Activated naive CD4-positive, alpha-beta T cell treated with anti-CD3 and anti-CD28 coated beads for 36 hours (primary cell): ENCODE results near the gene LMF1. TPM values are rescaled to one million over a fixed set of nuclear protein-coding genes. Genes with fewer than 3 reads are reported as not detected.
A peak's percentile ranks its signal among the peaks of the same experiment; 100 is the strongest.

Experiments used
- CTCF ChIA-PET: fragments of 350-600 bp; sonication (Branson Sonifier 250); formaldehyde crosslinking; loops from one replicate; lab custom pipeline; 2021; ENCODE audit warnings: antibody characterized with exemption; lab: Charles Lee
- DNase-seq: peaks from one replicate; pipeline ENCODE4 v3.0.0-alpha.2; 2020
- H3K27ac Mint-ChIP-seq: one replicate; pipeline ENCODE4 v1.8.0; 2021; ENCODE audit warnings: mild to moderate bottlenecking, mixed read lengths
- H3K27me3 Mint-ChIP-seq: one replicate; pipeline ENCODE4 v1.8.0; 2021; ENCODE audit warnings: low read depth, mixed read lengths
- H3K36me3 Mint-ChIP-seq: one replicate; pipeline ENCODE4 v1.8.0; 2021; ENCODE audit warnings: low read depth, mixed read lengths
- H3K4me1 Mint-ChIP-seq: one replicate; pipeline ENCODE4 v1.8.0; 2021; ENCODE audit warnings: low read depth, mixed read lengths
- H3K4me3 Mint-ChIP-seq: one replicate; pipeline ENCODE4 v1.8.0; 2021; ENCODE audit warnings: mild to moderate bottlenecking, moderate library complexity, mixed read lengths
- H3K9me3 Mint-ChIP-seq: one replicate; pipeline ENCODE4 v1.8.0; 2021; ENCODE audit warnings: mixed read lengths
- intact Hi-C: fragments of 100-400 bp; cut with micrococcal nuclease; formaldehyde crosslinking; loops from one replicate; pipeline ENCODE4 v1.15.1; 2023
- total RNA-seq, 2 experiments: library from RNA; stranded (reverse); gene quantifications; one replicate each; pipeline ENCODE4 v1.2.3, GENCODE V29; 2021

The LMF1 gene
- total RNA-seq, 2 experiments from 2014 or later, result 11.5 to 12.3 TPM

GRCh38 chr16:979859-980594, 9.2 kb upstream of the LMF1 start:
- intact Hi-C loops, result loop anchor here (2.0 to 10.0 kb wide), 2 partner anchors 25 to 175 kb away; partner anchors contain the start of gene GNG13
- DNase-seq, result no peak
- Mint-ChIP-seq H3K9me3 (no peaks in the 10 kb centered on the region), H3K4me3 (no peak overlapping the region), H3K27ac (no peak overlapping the region), H3K27me3 (peaks cover 3% of the 10 kb centered on the region), H3K4me1 (peaks cover 19% of the 10 kb centered on the region), H3K36me3 (no peaks in the 10 kb centered on the region)
- CTCF ChIA-PET, result no interaction called here

DNA sequence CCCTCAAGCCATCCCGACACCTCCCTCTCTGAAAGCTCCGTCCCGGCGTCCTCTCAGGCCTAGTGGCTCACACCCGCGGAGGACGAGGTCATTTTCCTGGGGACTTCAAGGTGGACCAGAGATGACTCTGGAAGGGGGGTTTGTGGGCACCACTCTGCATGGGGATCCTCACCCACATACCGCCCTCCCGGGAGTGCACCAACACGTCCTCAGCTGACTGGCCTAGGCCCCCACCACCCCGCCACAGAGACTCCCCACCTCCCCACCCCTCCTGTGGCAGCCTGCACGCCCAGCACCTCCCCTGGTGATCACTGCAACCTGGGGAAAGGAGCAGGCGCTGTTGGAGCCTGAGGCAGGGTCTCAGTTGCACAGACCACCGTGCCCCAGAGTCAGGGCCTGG, 8.4 kb upstream of the LMF1 start:
- CTCF ChIA-PET, result interaction anchor here (1.3 kb wide), 1 partner anchor 15 kb away, joined by 3 read pairs; no protein-coding TSS in a partner anchor
- DNase-seq, result no peak

DNA sequence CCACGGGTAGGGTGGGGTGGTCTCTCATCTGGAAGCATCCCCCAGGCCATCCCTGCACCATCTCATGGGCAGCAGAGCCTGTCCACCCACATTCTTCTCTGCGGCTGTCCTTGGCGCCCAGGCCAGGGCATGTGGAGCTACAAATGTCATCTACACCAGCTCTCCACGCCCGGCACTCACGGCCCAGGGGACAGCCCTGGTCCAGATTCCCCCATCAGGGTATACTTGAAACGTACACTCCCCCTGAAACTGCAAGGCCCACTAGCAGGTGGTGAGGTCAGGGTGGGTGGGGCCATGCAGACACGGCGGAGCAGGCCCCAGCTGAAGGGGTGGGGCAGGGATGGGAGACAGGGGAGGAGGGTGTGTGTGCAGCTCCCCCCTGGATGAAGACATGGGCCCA, 7.6 kb upstream of the LMF1 start:
- peaks cover 3% of the 10 kb centered on the region for H3K27me3 Mint-ChIP-seq
- peaks cover 19% of the 10 kb centered on the region for H3K4me1 Mint-ChIP-seq
- no peak overlapping the region for H3K4me3 Mint-ChIP-seq
- H3K27ac Mint-ChIP-seq, result no peak overlapping the region
- no peak for DNase-seq
- intact Hi-C loops, result loop anchor here (10.0 kb wide), 1 partner anchor 174 kb away; the partner anchor contains the start of gene GNG13
- no peaks in the 10 kb centered on the region for H3K9me3 Mint-ChIP-seq
- no peaks in the 10 kb centered on the region for H3K36me3 Mint-ChIP-seq
- CTCF ChIA-PET, result interaction anchor here (1.3 kb wide), 1 partner anchor 15 kb away, joined by 3 read pairs; no protein-coding TSS in a partner anchor

More for the DNA sequence above, 8.4 kb upstream of the LMF1 start:
- peaks cover 19% of the 10 kb centered on the region for H3K4me1 Mint-ChIP-seq
- no peaks in the 10 kb centered on the region for H3K9me3 Mint-ChIP-seq
- H3K4me3 Mint-ChIP-seq, result no peak overlapping the region
- peaks cover 3% of the 10 kb centered on the region for H3K27me3 Mint-ChIP-seq
- H3K27ac Mint-ChIP-seq, result no peak overlapping the region
- intact Hi-C loops, result loop anchor here (10.0 kb wide), 1 partner anchor 174 kb away; the partner anchor contains the start of gene GNG13
- no peaks in the 10 kb centered on the region for H3K36me3 Mint-ChIP-seq

GRCh38 chr16:977896-978295, 7.1 kb upstream of the LMF1 start:
- CTCF ChIA-PET, result interaction anchor here (1.3 kb wide), 1 partner anchor 14 kb away, joined by 3 read pairs; no protein-coding TSS in a partner anchor
- DNase-seq, result no peak
- peaks cover 3% of the 10 kb centered on the region for H3K27me3 Mint-ChIP-seq
- H3K36me3 Mint-ChIP-seq, result no peaks in the 10 kb centered on the region
- H3K4me3 Mint-ChIP-seq, result no peak overlapping the region
- no peaks in the 10 kb centered on the region for H3K9me3 Mint-ChIP-seq
- intact Hi-C loops, result loop anchor here (10.0 kb wide), 1 partner anchor 173 kb away; the partner anchor contains the start of gene GNG13
- H3K4me1 Mint-ChIP-seq, result peaks cover 18% of the 10 kb centered on the region
- no peak overlapping the region for H3K27ac Mint-ChIP-seq

- CTCF ChIA-PET, result no interaction called here
- intact Hi-C loops, result loop anchor here (10.0 kb wide), 1 partner anchor 172 kb away; the partner anchor contains the start of gene GNG13
- Mint-ChIP-seq H3K36me3 (no peaks in the 10 kb centered on the region), H3K9me3 (no peaks in the 10 kb centered on the region), H3K4me3 (no peak overlapping the region), H3K27ac (no peak overlapping the region), H3K4me1 (peaks cover 15% of the 10 kb centered on the region), H3K27me3 (no peaks in the 10 kb centered on the region)
- DNase-seq, result no peak
Measured at GRCh38 chr16:977081-977701, 6.4 kb upstream of the LMF1 start.

- CTCF ChIA-PET, result no interaction called here
- Mint-ChIP-seq H3K4me1 (peaks cover 18% of the 10 kb centered on the region), H3K36me3 (no peaks in the 10 kb centered on the region), H3K9me3 (no peaks in the 10 kb centered on the region), H3K4me3 (no peak overlapping the region), H3K27me3 (no peaks in the 10 kb centered on the region), H3K27ac (peak overlapping the region; percentile 46)
- DNase-seq, result peak; percentile 72
- intact Hi-C loops, result loop anchor here (10.0 kb wide), 1 partner anchor 172 kb away; the partner anchor contains the start of gene GNG13
Measured at GRCh38 chr16:976389-976931, 5.7 kb upstream of the LMF1 start.

DNA sequence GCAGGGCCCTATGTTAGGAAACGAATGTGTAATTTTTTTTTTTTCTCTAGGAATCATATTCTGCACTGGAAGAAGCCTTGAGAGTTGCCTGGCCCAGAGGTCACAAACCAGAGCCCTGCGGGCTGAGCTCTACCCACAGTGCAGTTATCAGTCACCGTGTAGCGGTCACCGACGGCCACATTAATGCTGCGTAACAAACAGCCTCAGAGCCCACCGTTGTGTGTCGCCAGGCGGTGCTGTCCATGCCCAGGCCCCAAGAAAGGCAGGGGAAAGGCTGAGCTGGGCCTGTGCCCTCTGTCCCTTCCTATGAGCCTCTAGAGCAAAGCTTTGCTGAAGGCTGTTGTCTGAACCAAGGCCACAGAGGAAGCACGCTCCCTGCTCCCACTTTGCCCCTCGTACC, 4.5 kb upstream of the LMF1 start:
- Mint-ChIP-seq H3K4me3 (no peak overlapping the region), H3K27me3 (no peaks in the 10 kb centered on the region), H3K9me3 (no peaks in the 10 kb centered on the region), H3K36me3 (no peaks in the 10 kb centered on the region), H3K4me1 (peaks cover 18% of the 10 kb centered on the region), H3K27ac (no peak overlapping the region)
- no peak for DNase-seq
- CTCF ChIA-PET, result no interaction called here
- intact Hi-C loops, result loop anchor here (10.0 kb wide), 1 partner anchor 170 kb away; the partner anchor contains the start of gene GNG13

DNA sequence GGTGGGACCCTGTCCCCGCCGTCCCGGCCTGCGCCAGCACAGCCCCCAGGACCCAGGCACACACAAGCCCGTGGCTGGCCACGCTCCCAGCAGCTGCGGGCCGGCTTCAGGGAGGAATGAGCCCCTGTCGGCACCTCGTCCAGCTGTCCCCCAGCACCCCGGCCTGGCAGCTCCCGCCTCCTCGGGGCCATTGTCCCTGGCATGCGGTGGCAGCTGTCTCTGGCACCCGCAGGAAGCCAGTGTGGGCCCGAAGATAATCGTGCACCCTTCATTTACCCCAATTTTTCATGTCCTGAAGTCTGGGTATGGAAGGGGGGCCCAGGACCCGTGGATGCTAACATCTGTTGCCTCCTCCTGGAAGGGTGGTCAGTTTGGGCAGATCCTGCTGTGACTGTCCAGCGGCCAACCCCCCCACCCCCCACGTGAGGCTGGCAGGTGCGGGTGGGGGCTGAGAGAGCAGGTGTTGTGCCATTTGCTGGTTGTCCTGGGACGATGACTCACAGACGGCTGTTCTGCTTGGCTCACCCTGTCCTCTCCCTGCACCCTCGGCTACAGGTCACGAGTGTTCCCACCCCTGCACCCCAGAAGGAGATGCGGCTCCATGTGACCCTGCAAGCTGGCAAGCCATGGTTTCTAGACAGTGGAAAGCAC, 4.0 kb upstream of the LMF1 start:
- no peak overlapping the region for H3K4me3 Mint-ChIP-seq
- H3K4me1 Mint-ChIP-seq, result peaks cover 20% of the 10 kb centered on the region
- H3K27ac Mint-ChIP-seq, result no peak overlapping the region
- CTCF ChIA-PET, result interaction anchor here (0.6 kb wide), 1 partner anchor 83 kb away, joined by 3 read pairs; no protein-coding TSS in a partner anchor
- H3K9me3 Mint-ChIP-seq, result no peaks in the 10 kb centered on the region
- H3K27me3 Mint-ChIP-seq, result no peaks in the 10 kb centered on the region
- no peaks in the 10 kb centered on the region for H3K36me3 Mint-ChIP-seq
- no peak for DNase-seq
- intact Hi-C loops, result loop anchor here (10.0 kb wide), 1 partner anchor 170 kb away; the partner anchor contains the start of gene GNG13

GRCh38 chr16:974001-974601, 3.3 kb upstream of the LMF1 start:
- no peaks in the 10 kb centered on the region for H3K27me3 Mint-ChIP-seq
- intact Hi-C loops, result loop anchor here (10.0 kb wide), 1 partner anchor 169 kb away; the partner anchor contains the start of gene GNG13
- peaks cover 25% of the 10 kb centered on the region for H3K4me1 Mint-ChIP-seq
- H3K4me3 Mint-ChIP-seq, result no peak overlapping the region
- H3K36me3 Mint-ChIP-seq, result no peaks in the 10 kb centered on the region
- H3K27ac Mint-ChIP-seq, result no peak overlapping the region
- H3K9me3 Mint-ChIP-seq, result no peaks in the 10 kb centered on the region
- CTCF ChIA-PET, result interaction anchor here (0.6 kb wide), 2 partner anchors 10 to 83 kb away, joined by 3 read pairs; no protein-coding TSS in a partner anchor
- no peak for DNase-seq

DNA sequence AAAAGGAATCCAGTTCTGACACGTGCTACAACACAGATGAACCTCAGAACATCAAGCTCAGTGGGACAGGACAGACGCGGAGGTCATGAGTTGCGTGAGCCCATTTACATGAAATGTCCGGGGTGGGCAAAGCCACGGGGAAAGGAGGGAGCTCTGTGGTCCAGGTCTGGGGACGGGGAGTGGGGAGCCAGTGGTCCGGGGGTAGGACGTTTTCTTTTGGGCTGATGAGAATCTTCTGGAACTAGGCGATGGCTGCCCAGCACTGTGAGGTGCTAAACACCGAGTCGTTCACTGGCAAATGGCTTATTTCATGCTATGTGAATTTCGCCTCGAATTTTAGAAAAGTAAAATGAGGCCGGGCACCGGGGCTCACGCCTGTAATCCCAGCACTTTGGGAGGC, 2.6 kb upstream of the LMF1 start:
- intact Hi-C loops, result loop anchor here (10.0 kb wide), 1 partner anchor 169 kb away; the partner anchor contains the start of gene GNG13
- CTCF ChIA-PET, result interaction anchor here (0.6 kb wide), 1 partner anchor 9 kb away, joined by 3 read pairs; no protein-coding TSS in a partner anchor

DNA sequence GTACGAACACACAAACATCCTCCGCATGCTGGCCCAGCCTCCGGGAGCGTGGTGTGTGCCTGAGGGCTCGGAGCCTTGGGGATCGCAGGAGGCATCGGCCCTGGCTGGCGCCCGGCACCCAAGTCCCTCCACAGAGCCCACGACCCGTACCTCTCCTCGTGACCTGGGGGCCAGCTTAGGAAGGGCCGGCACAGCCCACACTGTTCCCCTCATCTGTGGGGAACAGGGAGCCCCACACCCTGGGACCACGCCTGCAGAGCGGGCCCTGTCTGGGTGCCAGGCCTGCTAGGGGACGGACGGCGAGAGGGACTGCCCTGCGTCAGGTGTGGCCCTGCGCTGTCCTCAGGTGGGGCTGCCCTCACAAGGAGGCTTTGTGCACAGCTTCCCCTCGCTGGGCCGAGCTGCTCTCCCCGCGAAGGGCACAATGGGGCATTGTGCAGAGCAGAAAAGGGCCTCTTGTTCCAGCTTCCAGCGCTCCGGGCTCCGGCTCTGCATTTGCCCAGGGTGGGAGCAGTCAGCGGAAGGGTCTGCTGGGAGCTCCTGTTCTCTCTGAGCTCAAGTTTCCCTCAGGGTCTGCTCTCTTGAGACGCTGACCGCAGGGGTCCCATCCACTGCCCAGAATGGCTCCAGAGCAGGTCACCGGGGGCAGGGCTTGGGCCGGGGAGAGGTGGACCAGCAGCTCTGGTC, 1.7 kb upstream of the LMF1 start:
- intact Hi-C loops, result loop anchor here (10.0 kb wide), 1 partner anchor 168 kb away; the partner anchor contains the start of gene GNG13
- Mint-ChIP-seq H3K27me3 (no peaks in the 10 kb centered on the region), H3K4me3 (no peak overlapping the region), H3K27ac (no peak overlapping the region), H3K4me1 (peaks cover 27% of the 10 kb centered on the region), H3K9me3 (no peaks in the 10 kb centered on the region), H3K36me3 (peaks cover 1% of the 10 kb centered on the region)
- no peak for DNase-seq
- CTCF ChIA-PET, result no interaction called here

More for the DNA sequence above, 2.6 kb upstream of the LMF1 start:
- no peaks in the 10 kb centered on the region for H3K9me3 Mint-ChIP-seq
- no peak for DNase-seq
- no peak overlapping the region for H3K27ac Mint-ChIP-seq
- peaks cover 1% of the 10 kb centered on the region for H3K36me3 Mint-ChIP-seq
- H3K4me3 Mint-ChIP-seq, result no peak overlapping the region
- H3K27me3 Mint-ChIP-seq, result no peaks in the 10 kb centered on the region
- peaks cover 30% of the 10 kb centered on the region for H3K4me1 Mint-ChIP-seq
